OCI-LY1 (cell line): ENCODE data around the gene MTUS2.

Experiments
- H2AFZ ChIP-seq: fragments of 200-600 bp; sonication (generic), shearing (Covaris generic); 2 replicates; pipeline ENCODE4 v1.6.0; 2014; ENCODE audit warnings: antibody characterized with exemption, mild to moderate bottlenecking, low read length
- H3F3A ChIP-seq: fragments of 200-600 bp; sonication (generic), shearing (Covaris generic); 2 replicates; pipeline ENCODE4 v1.6.0; 2014; ENCODE audit warnings: mild to moderate bottlenecking, antibody characterized with exemption, low read length, moderate library complexity; ENCODE audit not compliant: insufficient read depth
- H3K27ac ChIP-seq: fragments of 200-600 bp; sonication (generic); 2 replicates; pipeline ENCODE4 v1.5.1; 2014; ENCODE audit warnings: low read length, mixed run types, mild to moderate bottlenecking, low read depth; ENCODE audit not compliant: poor library complexity, severe bottlenecking
- H3K27me3 ChIP-seq: fragments of 200-600 bp; sonication (generic); 2 replicates; pipeline ENCODE4 v1.6.0; 2014; ENCODE audit warnings: antibody characterized with exemption, mild to moderate bottlenecking, low read length, moderate library complexity; ENCODE audit not compliant: insufficient read depth
- H3K36me3 ChIP-seq: fragments of 200-600 bp; sonication (generic); 2 replicates; pipeline ENCODE4 v1.6.1; 2014; ENCODE audit warnings: mild to moderate bottlenecking, antibody characterized with exemption, low read length, moderate library complexity, mixed read lengths; ENCODE audit not compliant: insufficient read depth
- H3K4me1 ChIP-seq: fragments of 200-600 bp; sonication (generic); 2 replicates; pipeline ENCODE4 v1.5.1; 2014; ENCODE audit warnings: mild to moderate bottlenecking, low read length, moderate library complexity; ENCODE audit not compliant: insufficient read depth, severe bottlenecking
- H3K4me2 ChIP-seq: fragments of 200-600 bp; sonication (generic), shearing (Covaris generic); 2 replicates; pipeline ENCODE4 v1.6.1; 2014; ENCODE audit warnings: low read length
- H3K4me3 ChIP-seq: fragments of 200-600 bp; sonication (generic); 2 replicates; pipeline ENCODE4 v1.5.1; 2014; ENCODE audit warnings: low read length, low read depth, mild to moderate bottlenecking, mixed read lengths; ENCODE audit not compliant: poor library complexity, severe bottlenecking
- H3K79me2 ChIP-seq: fragments of 200-600 bp; shearing (Covaris generic); 2 replicates; pipeline ENCODE4 v1.6.1; 2016; ENCODE audit warnings: mixed run types, low read length, mixed read lengths; ENCODE audit not compliant: insufficient read depth
- H3K9ac ChIP-seq: fragments of 200-600 bp; sonication (generic), shearing (Covaris generic); 2 replicates; pipeline ENCODE4 v1.6.1; 2014; ENCODE audit warnings: mild to moderate bottlenecking, low read length, mixed read lengths
- H3K9me2 ChIP-seq: fragments of 200-600 bp; sonication (generic), shearing (Covaris generic); 2 replicates; pipeline ENCODE4 v1.6.1; 2014; ENCODE audit warnings: low read depth, mild to moderate bottlenecking, low read length, mixed read lengths
- H3K9me3 ChIP-seq: fragments of 200-600 bp; shearing (Covaris generic); 2 replicates; pipeline ENCODE4 v1.6.1; 2014; ENCODE audit warnings: low read length, mixed read lengths
- H4K20me1 ChIP-seq: fragments of 200-600 bp; sonication (generic), shearing (Covaris generic); 2 replicates; pipeline ENCODE4 v1.6.0; 2016; ENCODE audit warnings: mild to moderate bottlenecking, low read length; ENCODE audit not compliant: insufficient read depth
- CTCF ChIP-seq: fragments of 200-600 bp; sonication (generic), shearing (Covaris generic); IDR thresholded peaks from 2 replicates; pipeline ENCODE4 v1.5.1; 2017; ENCODE audit warnings: mild to moderate bottlenecking, antibody characterized with exemption, low read length, moderate library complexity, mixed read lengths
- EZH2 ChIP-seq: fragments of 200-600 bp; sonication (generic), shearing (Covaris generic); IDR thresholded peaks from 2 replicates; pipeline ENCODE4 v1.8.0; 2017; ENCODE audit warnings: borderline replicate concordance, mixed run types, mild to moderate bottlenecking, antibody characterized with exemption, low read length, moderate library complexity, mixed read lengths

MTUS2 gene

GRCh38 chr13:28964052-28964451 is 143.9 kb downstream of the MTUS2 start:
- no peaks in the 10 kb centered on the region for H3K27me3 ChIP-seq
- H3K4me1 ChIP-seq, result no peaks in the 10 kb centered on the region
- no peak overlapping the region for H3K4me3 ChIP-seq
- H3K9ac ChIP-seq, result no peak overlapping the region
- H3K4me2 ChIP-seq, result no peak overlapping the region
- H3K27ac ChIP-seq, result no peak overlapping the region
- no peaks in the 10 kb centered on the region for H3K79me2 ChIP-seq
- TF ChIP-seq EZH2 (no peak), CTCF (no peak)
- no peaks in the 10 kb centered on the region for H3K9me3 ChIP-seq
- H4K20me1 ChIP-seq, result no peaks in the 10 kb centered on the region
- H3K36me3 ChIP-seq, result no peaks in the 10 kb centered on the region
- no peaks in the 10 kb centered on the region for H3F3A ChIP-seq
- H2AFZ ChIP-seq, result no peak overlapping the region
- H3K9me2 ChIP-seq, result no peaks in the 10 kb centered on the region

- Histone ChIP-seq H3K9ac (no peak overlapping the region), H3K9me2 (no peaks in the 10 kb centered on the region), H3K4me1 (no peaks in the 10 kb centered on the region), H3K36me3 (no peaks in the 10 kb centered on the region), H2AFZ (no peak overlapping the region), H3K9me3 (no peaks in the 10 kb centered on the region), H3K27me3 (no peaks in the 10 kb centered on the region), H3K27ac (no peak overlapping the region), H3K79me2 (no peaks in the 10 kb centered on the region), H4K20me1 (no peaks in the 10 kb centered on the region), H3F3A (no peaks in the 10 kb centered on the region), H3K4me3 (no peak overlapping the region), H3K4me2 (no peak overlapping the region)
- TF ChIP-seq CTCF (no peak), EZH2 (no peak)
Observed at GRCh38 chr13:28964803-28965202, 144.7 kb downstream of the MTUS2 start.

- no peaks in the 10 kb centered on the region for H3K4me1 ChIP-seq
- no peaks in the 10 kb centered on the region for H3K36me3 ChIP-seq
- H2AFZ ChIP-seq, result no peak overlapping the region
- no peaks in the 10 kb centered on the region for H3K9me2 ChIP-seq
- TF ChIP-seq EZH2, result no peak
- TF ChIP-seq CTCF, result no peak
- no peak overlapping the region for H3K9ac ChIP-seq
- no peaks in the 10 kb centered on the region for H3K27me3 ChIP-seq
- no peaks in the 10 kb centered on the region for H3F3A ChIP-seq
- no peaks in the 10 kb centered on the region for H3K9me3 ChIP-seq
- H3K79me2 ChIP-seq, result no peaks in the 10 kb centered on the region
- H3K4me2 ChIP-seq, result no peak overlapping the region
- H3K27ac ChIP-seq, result no peak overlapping the region
- no peaks in the 10 kb centered on the region for H4K20me1 ChIP-seq
- H3K4me3 ChIP-seq, result no peak overlapping the region
Observed at GRCh38 chr13:28967029-28967915, 147.1 kb downstream of the MTUS2 start.
